Liver (tissue), 9 donors: ENCODE measurements around the gene KDM6A. TPM values are rescaled to one million over a fixed set of nuclear protein-coding genes. Genes with fewer than 3 reads are reported as not detected.
"Not testable (repeated sequence)": the region's sequence is repeated elsewhere in the genome, so short reads cannot be mapped to it uniquely, and the experiment has no call there.

ENCODE experiments used
- DNase-seq: peaks from one replicate; pipeline ENCODE4 v3.0.0-alpha.2; 2017; ENCODE audit warnings: low spot score
- H3K27ac ChIP-seq, 2 donors: one replicate each; pipeline ENCODE4 v1.7.0; 2013; ENCODE audit warnings: inconsistent platforms in 2 of 2, low read length in 2 of 2, control low read depth in 1 of 2, low read depth in 1 of 2, mild to moderate bottlenecking in 1 of 2
- H3K27me3 ChIP-seq, 4 donors: one replicate each; pipeline versions ENCODE4 v1.6.1 to v1.7.0; 2013; ENCODE audit warnings: low read length in 3 of 4, inconsistent platforms in 1 of 4, mild to moderate bottlenecking in 1 of 4, moderate library complexity in 1 of 4; ENCODE audit not compliant: control insufficient read depth in 4 of 4, insufficient read depth in 4 of 4
- H3K36me3 ChIP-seq, 4 donors: one replicate each; pipeline versions ENCODE4 v1.6.1 to v1.7.0; 2013; ENCODE audit warnings: low read length in 3 of 4, mild to moderate bottlenecking in 3 of 4, low read depth in 1 of 4, moderate library complexity in 1 of 4; ENCODE audit not compliant: control insufficient read depth in 4 of 4, insufficient read depth in 3 of 4
- H3K4me1 ChIP-seq, 4 donors: one replicate each; pipeline versions ENCODE4 v1.6.1 to v1.7.0; 2013; ENCODE audit warnings: low read length in 3 of 4, mild to moderate bottlenecking in 3 of 4, moderate library complexity in 1 of 4; ENCODE audit not compliant: control insufficient read depth in 4 of 4, insufficient read depth in 4 of 4
- H3K4me3 ChIP-seq, 3 donors: one replicate each; pipeline versions ENCODE4 v1.6.1 to v1.7.0; 2013; ENCODE audit warnings: low read length in 3 of 3, control low read depth in 1 of 3, low read depth in 1 of 3, mild to moderate bottlenecking in 1 of 3
- H3K9ac ChIP-seq, 2 donors: one replicate each; pipeline ENCODE4 v1.7.0; 2013; ENCODE audit warnings: low read length in 2 of 2, mild to moderate bottlenecking in 2 of 2, moderate library complexity in 2 of 2, control low read depth in 1 of 2, low read depth in 1 of 2
- H3K9me3 ChIP-seq, 4 donors: one replicate each; pipeline versions ENCODE4 v1.6.1 to v1.7.0; 2013; ENCODE audit warnings: low read length in 3 of 4; ENCODE audit not compliant: control insufficient read depth in 4 of 4
- EGR1 ChIP-seq, 2 donors: IDR thresholded peaks; 2 replicates each; pipeline ENCODE4 v1.6.1; 2016 to 2018; ENCODE audit warnings: antibody characterized with exemption in 2 of 2, low read depth in 2 of 2
- FOXA2 ChIP-seq: IDR thresholded peaks from 2 replicates; pipeline ENCODE4 v1.6.1; 2016; ENCODE audit warnings: antibody characterized with exemption
- GABPA ChIP-seq, 2 donors: IDR thresholded peaks in 1 of 2; conservative IDR thresholded peaks in 1 of 2; 2 replicates each; pipeline ENCODE4 v1.6.1; 2016; ENCODE audit warnings: antibody characterized with exemption in 2 of 2, mild to moderate bottlenecking in 1 of 2, moderate library complexity in 1 of 2
- HNF4A ChIP-seq, 2 donors: conservative IDR thresholded peaks; 2 replicates each; pipeline ENCODE4 v1.6.1; 2016; ENCODE audit warnings: antibody characterized with exemption in 2 of 2, mild to moderate bottlenecking in 2 of 2
- JUND ChIP-seq, 2 donors: IDR thresholded peaks; 2 replicates each; pipeline ENCODE4 v1.6.1; 2016; ENCODE audit warnings: antibody characterized with exemption in 2 of 2
- NR2F2 ChIP-seq: IDR thresholded peaks from 2 replicates; pipeline ENCODE4 v1.6.1; 2016; ENCODE audit warnings: antibody characterized with exemption
- RAD21 ChIP-seq, 2 donors: IDR thresholded peaks; 2 replicates each; pipeline ENCODE4 v1.6.1; 2016; ENCODE audit warnings: antibody characterized with exemption in 2 of 2, mild to moderate bottlenecking in 2 of 2
- REST ChIP-seq: IDR thresholded peaks from 2 replicates; pipeline ENCODE4 v1.6.1; 2016; ENCODE audit warnings: antibody characterized with exemption, mild to moderate bottlenecking
- RXRA ChIP-seq, 2 donors: IDR thresholded peaks; 2 replicates each; pipeline ENCODE4 v1.6.1; 2017 to 2018; ENCODE audit warnings: antibody characterized with exemption in 2 of 2, mild to moderate bottlenecking in 1 of 2
- SP1 ChIP-seq: IDR thresholded peaks from 2 replicates; pipeline ENCODE4 v1.6.1; 2018; ENCODE audit warnings: antibody characterized with exemption, mild to moderate bottlenecking
- TAF1 ChIP-seq: conservative IDR thresholded peaks from 2 replicates; pipeline ENCODE4 v1.6.1; 2016; ENCODE audit warnings: antibody characterized with exemption, mild to moderate bottlenecking
- YY1 ChIP-seq: IDR thresholded peaks from 2 replicates; pipeline ENCODE4 v1.6.1; 2016; ENCODE audit warnings: antibody characterized with exemption, mild to moderate bottlenecking
- WGBS: extraction: QIAGEN DNeasy Blood & Tissue Kit; methylation state at CpG from one replicate; pipeline ENCODE4 v1.1.7; 2013; 5-methylcytosine and 5-hydroxymethylcytosine counted together
- polyA plus RNA-seq, 2 donors: library from polyadenylated mRNA; stranded (reverse) in 1 of 2; unstranded in 1 of 2; fragments of 200-250 nt in 1 of 2; fragments of >200 nt in 1 of 2; fragmentation: Nextera tagmentation in 1 of 2; extraction: Ambion mirVana in 1 of 2; gene quantifications; one replicate each; pipeline versions ENCODE4 v1.2.1 to v1.2.3, GENCODE V29; 2013 to 2015
- total RNA-seq, 2 donors: library from RNA; depleted of rRNA; stranded (reverse); fragments of >200 nt; gene quantifications; one replicate each; pipeline ENCODE4 v1.2.3, GENCODE V29; 2014
- TF ChIP-seq, protein P1 (sequence below): IDR thresholded peaks from 2 replicates; pipeline ENCODE4 v1.6.1; 2016; ENCODE audit warnings: antibody characterized with exemption
- TF ChIP-seq, protein P2 (sequence below): IDR thresholded peaks from 2 replicates; pipeline ENCODE4 v1.6.1; 2016; ENCODE audit warnings: antibody characterized with exemption
- TF ChIP-seq, protein P3 (sequence below): IDR thresholded peaks from 2 replicates; pipeline ENCODE4 v1.6.1; 2016; ENCODE audit warnings: antibody characterized with exemption
- donor health status: healthy.
- donor health status: healthy.
- donor health status: healthy.
- donor health status: healthy.
- donor health status: healthy.

Gene KDM6A
- total and polyA plus RNA-seq, 4 donors, result 5.3 to 30.2 (median 18.2) TPM

GRCh38 chrX:45134315-45134731 lies 261.3 kb downstream of the KDM6A start:
- no peaks in the 10 kb centered on the region for H3K9me3 ChIP-seq
- WGBS, result 84% methylated on average over 7 of the region's 7 CpGs
- TF ChIP-seq NR2F2, result peak; percentile 23
- TF ChIP-seq EGR1 (IDR thresholded peaks at IDR 0.05; ENCODE audit: low read depth in 2 of 2), result no peak
- TF ChIP-seq JUND (IDR thresholded peaks at IDR 0.05), result no peak
- H3K36me3 ChIP-seq, result no peaks in the 10 kb centered on the region
- no peaks in the 10 kb centered on the region for H3K27me3 ChIP-seq
- no peak for DNase-seq
- H3K9ac ChIP-seq, result no peak overlapping the region
- H3K4me3 ChIP-seq, result no peak overlapping the region
- no peak overlapping the region for H3K27ac ChIP-seq
- H3K4me1 ChIP-seq, result no peaks in the 10 kb centered on the region

- Histone ChIP-seq H3K4me3 (no peak overlapping the region), H3K4me1 (no peaks in the 10 kb centered on the region), H3K27me3 (no peaks in the 10 kb centered on the region), H3K9me3 (no peaks in the 10 kb centered on the region), H3K27ac (no peak overlapping the region), H3K9ac (no peak overlapping the region), H3K36me3 (no peaks in the 10 kb centered on the region)
- WGBS, result 83% methylated on average over 3 of the region's 3 CpGs
- no peak for TF ChIP-seq SP1
- TF ChIP-seq TAF1, result no peak
- no peak for TF ChIP-seq RXRA (IDR thresholded peaks at IDR 0.05)
- no peak for TF ChIP-seq YY1
- no peak for TF ChIP-seq JUND (IDR thresholded peaks at IDR 0.05)
- no peak for TF ChIP-seq HNF4A (conservative IDR thresholded peaks at IDR 0.05)
- no peak for TF ChIP-seq RAD21 (IDR thresholded peaks at IDR 0.05)
- TF ChIP-seq, protein P1, sequence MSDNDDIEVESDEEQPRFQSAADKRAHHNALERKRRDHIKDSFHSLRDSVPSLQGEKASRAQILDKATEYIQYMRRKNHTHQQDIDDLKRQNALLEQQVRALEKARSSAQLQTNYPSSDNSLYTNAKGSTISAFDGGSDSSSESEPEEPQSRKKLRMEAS, result no peak
- TF ChIP-seq FOXA2, result no peak
- TF ChIP-seq NR2F2, result no peak
- TF ChIP-seq, protein P2, sequence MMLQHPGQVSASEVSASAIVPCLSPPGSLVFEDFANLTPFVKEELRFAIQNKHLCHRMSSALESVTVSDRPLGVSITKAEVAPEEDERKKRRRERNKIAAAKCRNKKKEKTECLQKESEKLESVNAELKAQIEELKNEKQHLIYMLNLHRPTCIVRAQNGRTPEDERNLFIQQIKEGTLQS, result no peak
- no peak for TF ChIP-seq REST
- TF ChIP-seq, protein P3, sequence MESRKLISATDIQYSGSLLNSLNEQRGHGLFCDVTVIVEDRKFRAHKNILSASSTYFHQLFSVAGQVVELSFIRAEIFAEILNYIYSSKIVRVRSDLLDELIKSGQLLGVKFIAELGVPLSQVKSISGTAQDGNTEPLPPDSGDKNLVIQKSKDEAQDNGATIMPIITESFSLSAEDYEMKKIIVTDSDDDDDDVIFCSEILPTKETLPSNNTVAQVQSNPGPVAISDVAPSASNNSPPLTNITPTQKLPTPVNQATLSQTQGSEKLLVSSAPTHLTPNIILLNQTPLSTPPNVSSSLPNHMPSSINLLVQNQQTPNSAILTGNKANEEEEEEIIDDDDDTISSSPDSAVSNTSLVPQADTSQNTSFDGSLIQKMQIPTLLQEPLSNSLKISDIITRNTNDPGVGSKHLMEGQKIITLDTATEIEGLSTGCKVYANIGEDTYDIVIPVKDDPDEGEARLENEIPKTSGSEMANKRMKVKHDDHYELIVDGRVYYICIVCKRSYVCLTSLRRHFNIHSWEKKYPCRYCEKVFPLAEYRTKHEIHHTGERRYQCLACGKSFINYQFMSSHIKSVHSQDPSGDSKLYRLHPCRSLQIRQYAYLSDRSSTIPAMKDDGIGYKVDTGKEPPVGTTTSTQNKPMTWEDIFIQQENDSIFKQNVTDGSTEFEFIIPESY, result no peak
- TF ChIP-seq GABPA (IDR thresholded peaks at IDR 0.05 in 1 of 2, conservative IDR thresholded peaks at IDR 0.05 in 1 of 2), result no peak
- DNase-seq, result no peak
These were observed 261.8 kb downstream of the KDM6A start for GRCh38 chrX:45134775-45135174.

DNA sequence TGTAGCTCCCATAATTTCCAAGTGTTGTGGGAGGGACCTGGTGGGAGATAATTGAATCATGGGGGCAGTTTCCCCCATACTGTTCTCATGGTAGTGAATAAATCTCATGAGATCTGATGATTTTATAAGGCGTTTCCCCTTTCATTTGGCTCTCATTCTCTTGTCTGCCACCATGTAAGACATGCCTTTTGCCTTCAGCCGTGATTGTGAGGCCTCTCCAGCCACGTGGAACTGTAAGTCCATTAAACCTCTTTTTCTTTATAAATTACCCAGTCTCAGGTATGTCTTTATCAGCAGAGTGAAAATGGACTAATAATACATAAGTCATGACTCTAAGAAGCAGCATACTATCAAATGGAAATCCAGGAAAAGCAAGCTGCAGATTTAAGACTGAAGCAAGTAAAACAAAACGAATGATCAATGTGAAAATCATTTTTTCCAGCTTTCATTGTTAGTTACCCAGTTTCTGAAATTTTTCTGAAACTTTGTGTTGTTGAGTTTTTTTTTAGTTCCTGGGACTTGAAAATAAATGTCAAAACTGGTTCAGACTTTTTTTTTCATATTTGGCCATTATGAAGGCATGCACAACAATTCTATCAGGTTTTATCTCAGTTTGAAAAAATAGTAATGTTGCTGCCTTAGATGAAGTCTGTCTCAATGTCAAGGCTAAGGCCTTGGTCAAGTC lies 262.5 kb downstream of the KDM6A start:
- H3K36me3 ChIP-seq, H3K27ac ChIP-seq, DNase-seq, H3K4me3 ChIP-seq, H3K9ac ChIP-seq, H3K4me1 ChIP-seq, H3K27me3 ChIP-seq, H3K9me3 ChIP-seq: not testable (repeated sequence)
- WGBS, result 89% methylated on average over 4 of the region's 4 CpGs
